Naive B cell (primary cell): ENCODE data around the gene CD300LB. TPM values are rescaled to one million over a fixed set of nuclear protein-coding genes. Genes with fewer than 3 reads are reported as not detected.

Source experiments
- ATAC-seq, 2 donors: fragments of 150-1000 bp; cut with Tn5 transposase; 2 replicates each; pipeline ENCODE4 v1.10.0; 2021; ENCODE audit warnings: low read depth in 2 of 2, mild to moderate bottlenecking in 2 of 2, moderate library complexity in 2 of 2
- DNase-seq: peaks from one replicate; pipeline ENCODE4 v3.0.0; 2022
- H3K27ac Mint-ChIP-seq, 6 donors: one replicate each; pipeline ENCODE4 v1.8.0; 2020 to 2022; ENCODE audit warnings: mild to moderate bottlenecking in 6 of 6, mixed read lengths in 6 of 6, moderate library complexity in 5 of 6, inconsistent platforms in 2 of 6
- H3K27me3 Mint-ChIP-seq, 3 donors: one replicate each; pipeline ENCODE4 v1.8.0; 2021 to 2022; ENCODE audit warnings: mixed read lengths in 3 of 3, mild to moderate bottlenecking in 1 of 3
- H3K36me3 Mint-ChIP-seq, 2 donors: one replicate each; pipeline ENCODE4 v1.8.0; 2020 to 2022; ENCODE audit warnings: mixed read lengths in 2 of 2, inconsistent platforms in 1 of 2, mild to moderate bottlenecking in 1 of 2
- H3K4me1 Mint-ChIP-seq, 3 donors: one replicate each; pipeline ENCODE4 v1.8.0; 2020 to 2022; ENCODE audit warnings: mixed read lengths in 3 of 3, inconsistent platforms in 1 of 3, mild to moderate bottlenecking in 1 of 3, moderate library complexity in 1 of 3
- H3K4me3 Mint-ChIP-seq, 8 donors: one replicate each; pipeline ENCODE4 v1.8.0; 2020 to 2022; ENCODE audit warnings: mild to moderate bottlenecking in 8 of 8, mixed read lengths in 8 of 8, moderate library complexity in 8 of 8, inconsistent platforms in 2 of 8
- H3K9me3 Mint-ChIP-seq, 7 donors: one replicate each; pipeline ENCODE4 v1.8.0; 2020 to 2022; ENCODE audit warnings: mixed read lengths in 7 of 7, mild to moderate bottlenecking in 5 of 7, inconsistent platforms in 2 of 7, moderate library complexity in 1 of 7
- polyA plus RNA-seq, 6 donors: library from polyadenylated mRNA; unstranded; fragments of 300-500 nt; fragmentation: Illumina TruSeq; gene quantifications; one replicate each; pipeline ENCODE4 v1.2.3, GENCODE V29; 2021; ENCODE audit warnings: low read depth in 6 of 6

The CD300LB gene
- polyA plus RNA-seq, 6 donors from 2014 or later = 0.14 to 0.60 (median 0.24) TPM; not detected in 3

DNA sequence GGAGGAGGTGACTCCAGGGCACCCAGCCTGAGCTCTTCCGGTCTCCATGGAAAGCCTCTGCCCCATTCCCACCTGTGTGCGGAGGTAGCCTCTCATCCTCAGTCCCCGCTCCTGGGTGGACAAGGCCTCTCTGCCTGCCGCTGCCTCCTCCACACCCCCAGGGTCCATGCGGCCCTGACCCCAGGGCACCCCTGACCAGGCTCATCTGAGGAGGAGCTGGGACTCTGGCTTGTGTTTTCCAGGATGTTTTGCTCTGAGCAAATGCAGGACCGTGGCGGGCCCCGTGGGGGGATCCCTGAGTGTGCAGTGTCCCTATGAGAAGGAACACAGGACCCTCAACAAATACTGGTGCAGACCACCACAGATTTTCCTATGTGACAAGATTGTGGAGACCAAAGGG is 58.0 kb downstream of the CD300LB start:
- H3K9me3 Mint-ChIP-seq = peaks cover 4 to 20% (median 16%) of the 10 kb centered on the region in 7 donors
- no peak overlapping the region for H3K4me3 Mint-ChIP-seq
- peaks cover 5 to 30% of the 10 kb centered on the region in 2 donors for H3K36me3 Mint-ChIP-seq
- H3K4me1 Mint-ChIP-seq = peaks cover 1 to 13% (median 11%) of the 10 kb centered on the region in 3 donors
- ATAC-seq (no peak), DNase-seq (no peak)
- H3K27ac Mint-ChIP-seq = peak overlapping the region in 1 of 6 donors; percentile 58
- peaks cover 3 to 8% (median 5%) of the 10 kb centered on the region in 3 donors for H3K27me3 Mint-ChIP-seq

DNA sequence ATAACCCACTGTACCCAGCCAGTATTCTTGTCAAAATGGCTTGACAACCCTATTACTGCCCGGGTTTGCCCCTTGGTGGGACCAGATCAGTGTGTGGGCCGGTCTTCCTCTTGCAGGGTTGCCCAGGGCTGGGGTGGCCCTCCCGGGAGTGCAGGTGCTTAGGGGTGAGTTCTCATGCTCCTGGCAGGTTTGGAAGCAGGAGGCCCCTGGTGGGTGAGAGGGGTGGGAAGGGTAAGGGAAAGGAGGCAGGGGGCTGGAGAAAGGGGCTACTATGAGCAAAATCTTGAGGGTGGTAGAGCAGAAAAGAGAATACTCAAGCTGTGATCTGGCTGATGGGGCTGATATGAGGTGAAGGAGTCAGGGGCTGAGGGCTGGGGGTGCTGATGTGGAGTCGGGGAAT is 58.4 kb downstream of the CD300LB start:
- no peak for DNase-seq
- Mint-ChIP-seq H3K4me3 (no peak overlapping the region), H3K36me3 (peaks cover 5 to 30% of the 10 kb centered on the region in 2 donors), H3K9me3 (peaks cover 4 to 20% (median 16%) of the 10 kb centered on the region in 7 donors), H3K27me3 (peaks cover 3 to 8% (median 5%) of the 10 kb centered on the region in 3 donors), H3K27ac (no peak overlapping the region), H3K4me1 (peaks cover 0 to 10% (median 8%) of the 10 kb centered on the region in 3 donors)
- no peak for ATAC-seq

DNA sequence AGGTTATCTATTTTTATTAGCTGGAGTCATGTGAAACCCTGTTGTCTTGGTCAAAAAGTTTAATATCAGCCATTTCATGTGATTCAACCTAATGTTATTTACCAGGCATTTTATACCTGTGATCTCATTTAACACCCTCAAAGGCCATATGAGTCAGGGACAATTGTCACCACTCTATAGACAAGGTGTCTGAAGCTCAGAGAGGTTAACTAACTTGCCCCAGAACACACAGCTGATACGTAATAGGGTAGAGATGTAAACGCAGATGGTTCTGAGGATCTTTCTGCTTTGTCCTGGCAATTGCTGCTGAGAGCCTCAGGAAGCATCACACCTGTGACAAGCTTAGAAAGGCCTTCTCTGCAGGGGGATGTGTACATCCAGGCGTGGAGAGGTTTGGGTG is 59.9 kb downstream of the CD300LB start:
- DNase-seq (no peak), ATAC-seq (no peak)
- peaks cover 5 to 8% (median 6%) of the 10 kb centered on the region in 3 donors for H3K27me3 Mint-ChIP-seq
- no peak overlapping the region for H3K27ac Mint-ChIP-seq
- H3K36me3 Mint-ChIP-seq = peaks cover 5 to 30% of the 10 kb centered on the region in 2 donors
- peaks cover 4 to 17% (median 14%) of the 10 kb centered on the region in 7 donors for H3K9me3 Mint-ChIP-seq
- H3K4me3 Mint-ChIP-seq = no peak overlapping the region
- peaks cover 0 to 22% (median 16%) of the 10 kb centered on the region in 3 donors for H3K4me1 Mint-ChIP-seq

Other genes with a start within 250 kb of the CD300LB start
- gene KIF19, start 205.2 kb downstream of the CD300LB start, polyA plus RNA-seq = not detected
- not detected for gene BTBD17, start 169.6 kb downstream of the CD300LB start, polyA plus RNA-seq
- gene GPR142, start 164.0 kb downstream of the CD300LB start, polyA plus RNA-seq = not detected
- gene GPRC5C, start 99.4 kb downstream of the CD300LB start, polyA plus RNA-seq = under 1 TPM in 2 of 6 donors, not detected in 4; 0.20 to 0.48 TPM
- gene CD300A, start 64.8 kb downstream of the CD300LB start, polyA plus RNA-seq = 1 to 10 TPM in 5 of 6 donors, not detected in 1; 1.2 to 2.3 (median 1.6) TPM
- gene CD300C, start 14.6 kb upstream of the CD300LB start, polyA plus RNA-seq = 1 to 10 TPM in 1 of 6 donors, under 1 TPM in 4, not detected in 1; 0.20 to 1.5 (median 0.25) TPM
- gene CD300H, start 36.0 kb upstream of the CD300LB start, polyA plus RNA-seq = 1 to 10 TPM in 1 of 6 donors, under 1 TPM in 1, not detected in 4; 0.94 to 1.1 TPM
- not detected for gene CD300LD, start 60.8 kb upstream of the CD300LB start, polyA plus RNA-seq
- gene CD300E, start 92.3 kb upstream of the CD300LB start, polyA plus RNA-seq = under 1 TPM in 3 of 6 donors, not detected in 3; 0.06 to 0.69 (median 0.18) TPM
- 1 to 10 TPM in 2 of 6 donors, under 1 TPM in 4; 0.22 to 3.2 (median 0.43) TPM for gene CD300LF, start 181.4 kb upstream of the CD300LB start, polyA plus RNA-seq
- 10 to 100 TPM; 49.2 to 85.5 (median 56.4) TPM for gene RAB37, start 205.8 kb upstream of the CD300LB start, polyA plus RNA-seq
- gene NHERF1, start 217.2 kb upstream of the CD300LB start, polyA plus RNA-seq = 100 to 1,000 TPM in 3 of 6 donors, 10 to 100 TPM in 3; 66.4 to 122 (median 95.9) TPM
- 10 to 100 TPM in 5 of 6 donors, 1 to 10 TPM in 1; 9.6 to 29.0 (median 15.6) TPM for gene NAT9, start 244.9 kb upstream of the CD300LB start, polyA plus RNA-seq